ENCODE measurements around the gene RCHY1. TPM values are rescaled to one million over a fixed set of nuclear protein-coding genes. Genes with fewer than 3 reads are reported as not detected.
"Not testable (repeated sequence)": the region's sequence is repeated elsewhere in the genome, so short reads cannot be mapped to it uniquely, and the experiment has no call there.

The RCHY1 gene
- total RNA-seq, 1 donor from 2014 or later, result 33.4 TPM

GRCh38 chr4:75525086-75525485 is 10.9 kb upstream of the RCHY1 start:
- Histone ChIP-seq H3K27ac (no peak overlapping the region), H3K4me2 (no peak overlapping the region), H3K36me3 (peaks cover 22% of the 10 kb centered on the region), H4K20me1 (ENCODE audit: low read depth) (peaks cover 11% of the 10 kb centered on the region), H3F3A (ENCODE audit: low read depth) (no peaks in the 10 kb centered on the region), H3K79me2 (ENCODE audit: low read depth) (peaks cover 6% of the 10 kb centered on the region), H2AFZ (replicated peaks) (no peak overlapping the region), H3K27me3 (no peaks in the 10 kb centered on the region), H3K4me1 (no peaks in the 10 kb centered on the region), H3K9ac (no peak overlapping the region), H3K9me3 (ENCODE audit: low read depth) (no peaks in the 10 kb centered on the region), H3K4me3 (no peak overlapping the region)
- TF ChIP-seq EZH2 (IDR thresholded peaks at IDR 0.05), result no peak
- TF ChIP-seq EZH2phosphoT487 (IDR thresholded peaks at IDR 0.05), result no peak
- no peak for TF ChIP-seq CTCF (IDR thresholded peaks at IDR 0.05)
- no peak overlapping the region for H3K27ac Mint-ChIP-seq
- no peak overlapping the region for H3K4me3 Mint-ChIP-seq
- DNase-seq (ENCODE audit: low spot score), result no peak
- peaks cover 27% of the 10 kb centered on the region for H3K36me3 Mint-ChIP-seq
- peaks cover under 1% of the 10 kb centered on the region for H3K27me3 Mint-ChIP-seq (ENCODE audit: insufficient read depth, low read depth)
- no peaks in the 10 kb centered on the region for H3K9me3 Mint-ChIP-seq
- H3K4me1 Mint-ChIP-seq, result no peaks in the 10 kb centered on the region

- H3F3A ChIP-seq (ENCODE audit: low read depth); H3K27me3 ChIP-seq; H3K27ac ChIP-seq; H3K4me1 ChIP-seq; H3K27ac Mint-ChIP-seq; DNase-seq (ENCODE audit: low spot score); H3K27me3 Mint-ChIP-seq (ENCODE audit: insufficient read depth, low read depth); H3K9ac ChIP-seq; H3K4me2 ChIP-seq; H3K4me3 Mint-ChIP-seq; H3K9me3 Mint-ChIP-seq; H3K9me3 ChIP-seq (ENCODE audit: low read depth); H3K4me3 ChIP-seq; H2AFZ ChIP-seq (replicated peaks): not testable (repeated sequence)
- Histone ChIP-seq H4K20me1 (ENCODE audit: low read depth) (peaks cover 11% of the 10 kb centered on the region), H3K79me2 (ENCODE audit: low read depth) (peaks cover 29% of the 10 kb centered on the region), H3K36me3 (peaks cover 17% of the 10 kb centered on the region)
- peaks cover 10% of the 10 kb centered on the region for H3K4me1 Mint-ChIP-seq
- peaks cover 34% of the 10 kb centered on the region for H3K36me3 Mint-ChIP-seq
Measured at GRCh38 chr4:75519452-75519851, 5.2 kb upstream of the RCHY1 start.

- Histone ChIP-seq H3K4me2 (peak overlapping the region; percentile 91), H3K27me3 (no peaks in the 10 kb centered on the region), H3K9me3 (ENCODE audit: low read depth) (no peaks in the 10 kb centered on the region), H3K4me3 (no peak overlapping the region), H3K36me3 (peaks cover 8% of the 10 kb centered on the region), H2AFZ (replicated peaks) (no peak overlapping the region), H3K9ac (no peak overlapping the region), H3K27ac (no peak overlapping the region), H4K20me1 (ENCODE audit: low read depth) (no peaks in the 10 kb centered on the region), H3F3A (ENCODE audit: low read depth) (peaks cover 4% of the 10 kb centered on the region), H3K4me1 (peaks cover 14% of the 10 kb centered on the region), H3K79me2 (ENCODE audit: low read depth) (peaks cover 57% of the 10 kb centered on the region)
- Mint-ChIP-seq H3K36me3 (peaks cover 27% of the 10 kb centered on the region), H3K9me3 (no peaks in the 10 kb centered on the region), H3K4me1 (peaks cover 15% of the 10 kb centered on the region), H3K27me3 (ENCODE audit: insufficient read depth, low read depth) (peaks cover 2% of the 10 kb centered on the region), H3K27ac (no peak overlapping the region), H3K4me3 (no peak overlapping the region)
- TF ChIP-seq CTCF (IDR thresholded peaks at IDR 0.05) (no peak), EZH2 (IDR thresholded peaks at IDR 0.05) (no peak), EZH2phosphoT487 (IDR thresholded peaks at IDR 0.05) (no peak)
- DNase-seq (ENCODE audit: low spot score), result no peak
Measured at GRCh38 chr4:75516144-75516543, 1.9 kb upstream of the RCHY1 start.

- H3K27ac Mint-ChIP-seq, result peak overlapping the region; percentile 64
- Histone ChIP-seq H4K20me1 (ENCODE audit: low read depth) (no peaks in the 10 kb centered on the region), H3K27ac (no peak overlapping the region), H3K9me3 (ENCODE audit: low read depth) (no peaks in the 10 kb centered on the region), H3K79me2 (ENCODE audit: low read depth) (peaks cover 61% of the 10 kb centered on the region), H3K4me2 (peak overlapping the region; percentile 91), H3K27me3 (no peaks in the 10 kb centered on the region), H3K4me3 (peak overlapping the region; percentile 67), H3K4me1 (peaks cover 14% of the 10 kb centered on the region), H2AFZ (replicated peaks) (peak overlapping the region; percentile 90), H3F3A (ENCODE audit: low read depth) (peaks cover 4% of the 10 kb centered on the region), H3K36me3 (peaks cover 8% of the 10 kb centered on the region), H3K9ac (peak overlapping the region; percentile 55)
- peaks cover 4% of the 10 kb centered on the region for H3K9me3 Mint-ChIP-seq
- peaks cover 1% of the 10 kb centered on the region for H3K27me3 Mint-ChIP-seq (ENCODE audit: insufficient read depth, low read depth)
- peaks cover 15% of the 10 kb centered on the region for H3K4me1 Mint-ChIP-seq
- DNase-seq (ENCODE audit: low spot score), result peak; percentile 4
- H3K36me3 Mint-ChIP-seq, result peaks cover 28% of the 10 kb centered on the region
- TF ChIP-seq CTCF (IDR thresholded peaks at IDR 0.05) (no peak), EZH2phosphoT487 (IDR thresholded peaks at IDR 0.05) (no peak), EZH2 (IDR thresholded peaks at IDR 0.05) (no peak)
- peak overlapping the region; percentile 93 for H3K4me3 Mint-ChIP-seq
Measured at GRCh38 chr4:75514949-75515612, 878 bp upstream of the RCHY1 start.

All from neural progenitor cell (in vitro differentiated cells).